CD4-positive, alpha-beta T cell treated with Interleukin-15 for 1 hour (primary cell): ENCODE results near the gene UGDH.

ENCODE experiments used
- DNase-seq: peaks from one replicate; pipeline ENCODE4 v3.0.0-alpha.2; 2020

UGDH gene

DNA sequence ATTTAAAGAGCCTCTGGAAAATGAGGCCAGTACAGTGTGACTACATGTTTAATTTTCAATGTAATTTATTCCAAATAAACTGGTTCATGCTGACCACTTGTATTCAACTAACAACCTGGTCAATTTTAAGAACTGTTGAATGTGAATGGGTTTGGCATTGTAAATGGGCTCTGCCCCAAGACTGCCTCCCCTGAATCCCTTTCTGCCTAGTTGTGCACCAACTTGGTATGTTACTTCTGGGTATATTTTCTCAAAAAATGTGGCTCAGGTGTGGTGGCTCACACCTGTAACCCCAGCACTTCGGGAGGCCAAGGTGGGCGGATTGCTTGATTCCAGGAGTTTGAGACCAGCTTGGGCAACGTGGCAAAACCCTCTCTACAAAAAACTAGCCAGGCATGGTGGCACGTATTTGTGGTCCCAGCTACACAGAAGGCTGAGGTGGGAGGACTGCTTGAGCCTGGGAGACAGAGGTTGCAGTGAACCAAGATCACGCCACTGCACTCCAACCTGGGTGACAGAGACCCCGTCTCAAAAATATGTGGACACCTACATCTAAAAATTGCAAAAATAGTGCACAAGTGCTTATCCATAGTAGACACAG lies 75.7 kb downstream of the UGDH start:
- DNase-seq, result no peak

DNA sequence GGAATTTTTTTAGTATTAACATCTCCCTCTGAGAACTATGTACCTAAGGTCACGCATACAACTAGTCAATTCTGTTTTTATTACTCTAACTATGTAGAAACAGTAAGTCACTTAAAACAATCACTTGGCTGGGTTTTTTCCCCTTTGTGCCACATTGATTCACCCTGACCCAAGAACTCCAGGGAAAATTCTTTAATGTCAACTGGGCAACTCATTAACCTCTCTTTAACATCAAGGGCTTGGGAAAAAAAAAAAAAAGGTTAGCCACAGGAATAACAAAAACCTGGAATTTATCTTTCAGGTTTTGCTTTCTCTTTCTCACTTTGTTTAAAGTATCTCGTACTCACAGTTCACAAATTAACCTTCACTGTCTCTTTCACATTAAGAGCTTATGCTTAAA lies 76.6 kb downstream of the UGDH start:
- no peak for DNase-seq
